ENCODE measurements around the gene PRR15L.
A peak's percentile ranks its signal among the peaks of the same experiment; 100 is the strongest.
"Not testable (repeated sequence)": the region's sequence is repeated elsewhere in the genome, so short reads cannot be mapped to it uniquely, and the experiment has no call there.

PRR15L gene

GRCh38 chr17:47956791-47957590 is 692 bp downstream of the PRR15L start:
- no peak for DNase-seq

- DNase-seq = no peak
These were observed 1.9 kb downstream of the PRR15L start for GRCh38 chr17:47955497-47956461.

- no peak for DNase-seq
These were observed 3.8 kb downstream of the PRR15L start for GRCh38 chr17:47953909-47954308.

- DNase-seq = no peak
These were observed 5.3 kb downstream of the PRR15L start for GRCh38 chr17:47952171-47953021.

- DNase-seq = no peak
These were observed 7.2 kb downstream of the PRR15L start for GRCh38 chr17:47950448-47950847.

DNA sequence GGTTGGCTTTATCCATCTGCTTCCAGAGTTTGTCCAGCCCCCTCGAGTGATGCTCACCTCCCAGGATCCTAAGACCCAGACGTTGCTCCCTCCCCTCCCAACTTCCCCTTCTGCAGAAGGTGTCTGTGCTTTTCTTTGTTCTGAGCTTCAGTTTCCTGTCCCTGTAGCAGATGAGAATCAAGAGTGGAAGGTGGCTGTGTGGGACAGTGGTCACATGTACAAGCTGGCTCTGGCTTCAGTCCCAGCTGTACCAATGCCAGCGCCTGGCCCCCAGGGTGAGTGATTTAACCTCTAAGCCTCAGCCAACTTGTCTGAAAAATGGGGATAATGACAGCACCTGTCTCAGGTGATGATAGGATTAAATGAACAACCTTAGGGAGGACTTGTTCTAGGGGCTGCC is 7.7 kb downstream of the PRR15L start:
- no peak for DNase-seq

DNA sequence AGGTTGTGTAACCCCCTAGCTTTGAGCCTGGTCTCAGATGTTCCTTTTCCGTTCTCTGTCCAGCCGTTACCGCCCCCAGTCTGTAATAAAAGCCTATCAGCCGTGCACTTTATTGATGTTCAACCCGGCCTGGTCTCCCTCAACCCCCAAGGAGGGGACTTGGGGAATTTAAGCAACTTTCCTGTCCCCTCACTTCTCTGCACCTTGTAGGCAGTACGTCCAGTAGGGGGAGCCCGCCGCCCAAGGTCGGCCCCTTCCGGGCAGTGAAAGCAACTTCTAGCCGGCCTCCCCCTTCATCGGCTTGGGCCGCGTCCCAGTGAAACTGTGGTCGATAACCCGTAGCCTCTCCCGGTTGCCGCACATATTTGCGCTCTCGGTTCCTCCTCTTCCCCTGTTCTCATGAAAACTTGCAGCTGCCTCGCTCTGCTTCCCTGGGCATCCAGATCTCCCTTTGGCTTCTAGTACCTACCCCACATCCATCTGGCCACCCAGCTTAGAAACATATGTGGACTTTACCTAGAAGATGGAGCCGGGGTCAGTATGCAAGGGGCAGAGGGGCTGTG is 8.4 kb downstream of the PRR15L start:
- peak; percentile 82 for DNase-seq

DNA sequence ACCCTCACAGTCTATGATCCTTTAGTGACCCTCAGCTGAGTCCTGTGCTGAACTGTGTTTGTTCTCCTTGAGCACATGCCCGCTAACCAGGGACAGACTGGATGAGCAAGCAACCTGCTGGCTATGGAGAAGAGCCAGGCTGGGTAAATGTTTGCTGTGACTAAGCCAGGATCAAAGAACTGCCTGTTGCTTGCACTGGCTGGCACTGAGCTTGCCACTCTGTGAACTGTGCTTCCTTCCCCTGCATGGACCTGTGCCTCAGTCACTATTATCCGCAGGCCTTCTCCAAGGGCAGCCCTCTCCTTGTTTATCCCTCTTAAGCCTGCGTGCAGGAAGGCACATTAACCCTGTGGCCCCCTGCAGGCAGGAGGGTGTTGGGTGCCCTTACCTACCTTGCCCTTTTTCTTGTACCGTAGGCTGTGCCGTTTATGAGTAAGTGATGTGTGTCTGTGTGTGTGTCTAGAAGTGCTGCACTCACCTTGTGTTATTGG is 8.9 kb downstream of the PRR15L start:
- DNase-seq = no peak

DNA sequence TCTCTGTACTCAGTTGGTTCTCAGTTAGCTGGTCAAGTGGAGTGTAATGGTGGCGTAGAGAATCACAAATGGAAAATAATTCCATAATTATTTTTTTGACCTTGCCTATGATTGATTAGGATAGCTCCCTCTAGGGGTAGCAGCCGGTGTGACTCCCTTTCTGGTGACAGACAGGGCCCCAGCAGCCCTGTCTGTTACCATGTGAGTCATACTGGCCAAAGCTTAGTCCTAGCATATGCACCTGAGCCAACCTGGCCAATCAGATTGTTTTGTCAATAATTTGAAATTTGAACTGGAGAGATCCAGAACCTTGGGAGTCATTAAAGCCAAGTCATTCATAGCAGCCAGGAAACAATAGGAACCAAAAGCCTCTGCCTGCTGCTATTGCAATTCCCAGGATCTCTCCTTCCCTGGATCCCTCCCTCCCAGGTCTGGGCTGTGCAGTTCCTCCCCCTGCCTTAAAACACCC is 10.7 kb downstream of the PRR15L start:
- peak; percentile 82 for DNase-seq

- no peak for DNase-seq
These were observed 11.2 kb downstream of the PRR15L start for GRCh38 chr17:47946516-47946915.

DNA sequence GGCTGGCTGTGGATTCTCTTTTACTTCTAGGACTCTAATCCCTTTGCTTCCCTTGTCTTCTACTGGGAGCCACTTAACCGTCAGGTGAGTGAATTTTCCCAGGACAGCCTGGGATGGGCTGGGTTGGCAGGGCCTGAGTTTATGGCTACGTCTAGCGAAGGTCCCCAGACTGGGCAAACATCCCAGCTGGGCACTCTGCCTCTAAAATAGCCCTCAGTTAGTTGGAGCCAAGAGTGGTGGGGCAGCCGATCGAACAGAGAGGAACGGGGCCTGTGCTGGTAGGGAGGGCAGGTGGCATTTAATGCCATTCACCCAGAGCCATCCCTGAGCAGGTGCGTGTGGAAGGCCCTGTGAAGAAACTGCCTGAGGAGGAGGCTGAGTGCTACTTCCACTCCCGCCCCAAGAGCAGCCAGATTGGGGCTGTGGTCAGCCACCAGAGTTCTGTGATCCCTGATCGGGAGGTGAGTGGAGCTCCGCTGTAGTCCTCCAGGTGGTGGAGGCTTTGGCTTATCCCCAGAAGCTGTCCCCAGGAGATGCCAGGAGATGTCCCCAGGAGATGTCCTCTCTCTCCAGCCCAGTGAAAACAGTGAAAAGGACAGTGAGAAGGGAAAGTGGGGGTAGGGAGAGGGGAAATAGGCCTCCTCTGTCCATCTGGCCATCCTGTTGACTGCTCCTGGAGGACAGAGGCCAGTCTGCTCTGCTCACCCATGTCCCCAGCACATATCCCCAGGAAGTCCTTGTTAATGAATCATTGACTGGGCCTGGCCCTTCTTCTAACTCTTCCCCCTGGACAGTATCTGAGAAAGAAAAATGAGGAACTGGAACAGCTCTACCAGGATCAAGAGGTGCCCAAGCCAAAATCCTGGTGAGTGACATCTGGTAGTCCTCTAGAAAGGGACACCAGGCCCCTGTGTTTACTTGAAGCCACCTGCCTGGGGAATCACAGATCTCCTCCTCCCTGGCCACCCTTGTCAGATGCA is 11.9 kb downstream of the PRR15L start:
- DNase-seq = no peak

GRCh38 chr17:47945080-47945479 is 12.6 kb downstream of the PRR15L start:
- DNase-seq = no peak

GRCh38 chr17:47942568-47942967 is 15.1 kb downstream of the PRR15L start:
- DNase-seq = no peak

GRCh38 chr17:47942096-47942510 is 15.6 kb downstream of the PRR15L start:
- DNase-seq = peak; percentile 26

DNA sequence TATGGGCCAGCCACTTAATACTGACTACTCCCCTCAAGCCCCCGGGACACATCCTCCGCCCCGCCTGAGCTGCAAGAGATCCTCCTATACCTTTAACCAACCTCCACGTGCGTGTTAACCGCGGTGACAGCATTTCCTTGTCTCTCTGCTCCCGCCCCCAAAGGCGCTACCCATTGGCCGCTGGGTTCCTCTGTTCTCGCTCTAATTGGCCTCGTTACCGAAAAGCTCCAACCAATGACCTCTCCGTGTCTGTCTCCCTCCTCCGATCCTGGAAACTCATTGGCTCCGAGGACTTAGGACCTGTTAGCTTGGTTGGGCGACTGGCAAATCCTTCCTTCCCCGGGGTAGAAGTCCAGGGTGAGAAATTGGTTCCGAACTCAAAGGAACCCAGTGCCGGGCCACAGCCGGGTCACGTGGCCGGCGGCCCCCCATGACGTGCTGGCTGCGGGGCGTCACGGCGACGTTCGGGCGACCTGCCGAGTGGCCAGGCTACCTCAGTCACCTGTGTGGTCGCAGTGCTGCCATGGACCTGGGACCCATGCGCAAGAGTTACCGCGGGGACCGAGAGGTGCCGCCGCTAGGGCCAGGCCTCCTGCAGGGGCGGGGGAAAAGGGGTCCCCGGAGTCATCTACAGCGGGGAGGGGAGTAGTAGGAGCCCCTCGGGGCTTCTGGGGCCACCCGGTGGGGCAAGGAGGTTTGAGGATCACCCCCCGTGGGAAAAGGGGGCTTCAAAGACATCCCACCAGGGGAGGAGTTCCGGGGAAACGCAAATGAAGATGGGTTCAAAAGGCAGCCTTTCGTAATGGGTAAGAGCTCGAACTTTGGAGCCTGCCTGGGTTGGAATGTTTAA is 16.2 kb downstream of the PRR15L start, which contains the start of gene PNPO:
Gene PNPO, plus strand, starts transcription at position 326 of the 850 bp plus-strand sequence. Its CDS starts 105 bp downstream, at position 431.
- peak; percentile 97 for DNase-seq

GRCh38 chr17:47937941-47938340 is 19.7 kb downstream of the PRR15L start:
- no peak for DNase-seq

- DNase-seq = no peak
These were observed 21.7 kb downstream of the PRR15L start for GRCh38 chr17:47935961-47936360.

GRCh38 chr17:47935468-47935867 is 22.2 kb downstream of the PRR15L start:
- DNase-seq = not testable (repeated sequence)

DNA sequence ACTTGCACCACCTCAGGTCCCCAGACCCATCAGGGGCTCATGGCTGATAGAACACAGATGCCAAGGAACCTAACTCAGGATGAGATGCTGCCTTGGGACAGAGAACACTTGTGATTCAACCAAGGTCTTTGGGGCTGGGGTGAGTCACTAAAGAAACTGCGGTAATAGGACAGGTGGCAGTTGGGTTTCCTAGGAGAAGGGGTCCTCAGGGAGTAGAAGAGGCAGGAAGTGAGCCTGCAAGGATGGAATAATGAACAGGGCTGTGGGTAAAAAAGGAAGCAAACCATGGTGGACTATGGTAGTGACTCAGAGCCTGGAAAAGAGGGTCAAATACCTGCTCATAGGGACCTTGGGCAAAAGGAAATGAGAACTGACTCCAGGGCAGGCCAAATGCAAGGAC is 22.8 kb downstream of the PRR15L start:
- DNase-seq = no peak

- DNase-seq = no peak
These were observed 25.8 kb downstream of the PRR15L start for GRCh38 chr17:47931848-47932247.
